ENCODE data around the gene PUM1. TPM values are rescaled to one million over a fixed set of nuclear protein-coding genes. Genes with fewer than 3 reads are reported as not detected.

Gene PUM1
- total and polyA plus RNA-seq, 10 of the 15 experiments (the other 5 are each of a cell fraction or from before 2014, with no cell fraction given): 21.4 to 75.3 (median 42.4) TPM

GRCh38 chr1:31110846-31111245, 45.3 kb upstream of the PUM1 start (continued):
- no peak for TF ChIP-seq E4F1 (IDR thresholded peaks at IDR 0.05; ENCODE audit: borderline replicate concordance, partially characterized antibody)
- TF ChIP-seq RELB (IDR thresholded peaks at IDR 0.05; ENCODE audit: low read depth): no peak
- TF ChIP-seq ZNF622 (IDR thresholded peaks at IDR 0.05): no peak
- TF ChIP-seq, protein P1, sequence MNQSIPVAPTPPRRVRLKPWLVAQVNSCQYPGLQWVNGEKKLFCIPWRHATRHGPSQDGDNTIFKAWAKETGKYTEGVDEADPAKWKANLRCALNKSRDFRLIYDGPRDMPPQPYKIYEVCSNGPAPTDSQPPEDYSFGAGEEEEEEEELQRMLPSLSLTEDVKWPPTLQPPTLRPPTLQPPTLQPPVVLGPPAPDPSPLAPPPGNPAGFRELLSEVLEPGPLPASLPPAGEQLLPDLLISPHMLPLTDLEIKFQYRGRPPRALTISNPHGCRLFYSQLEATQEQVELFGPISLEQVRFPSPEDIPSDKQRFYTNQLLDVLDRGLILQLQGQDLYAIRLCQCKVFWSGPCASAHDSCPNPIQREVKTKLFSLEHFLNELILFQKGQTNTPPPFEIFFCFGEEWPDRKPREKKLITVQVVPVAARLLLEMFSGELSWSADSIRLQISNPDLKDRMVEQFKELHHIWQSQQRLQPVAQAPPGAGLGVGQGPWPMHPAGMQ (IDR thresholded peaks at IDR 0.05; ENCODE audit: borderline replicate concordance): no peak
- no peak for TF ChIP-seq TCF3 (IDR thresholded peaks at IDR 0.05; ENCODE audit: borderline replicate concordance, insufficient read depth, low read depth, low read length)
- TF ChIP-seq ZBTB11 (CRISPR knock-in tag; IDR thresholded peaks at IDR 0.05): no peak
- no peak for TF ChIP-seq DPF2 (IDR thresholded peaks at IDR 0.05)
- no peak for TF ChIP-seq BHLHE40 (IDR thresholded peaks at IDR 0.05; ENCODE audit: borderline replicate concordance in 1 of 2, low read depth in 2 of 2, low read length in 1 of 2)

All from GM12878 (cell line).